Subcutaneous adipose tissue (tissue), 4 donors: Measurements from ENCODE around the gene ARHGAP12. TPM values are rescaled to one million over a fixed set of nuclear protein-coding genes. Genes with fewer than 3 reads are reported as not detected.

Source experiments
- CTCF ChIP-seq: fragments of 450-650 bp; IDR thresholded peaks from one replicate; pipeline ENCODE4 v1.5.1; 2016; ENCODE audit warnings: low read depth, mild to moderate bottlenecking, control low read depth, antibody characterized with exemption, moderate library complexity
- total RNA-seq, 4 donors: library from RNA; depleted of rRNA; stranded (reverse); fragments of >200 nt; gene quantifications; one replicate each; pipeline ENCODE4 v1.1.0, GENCODE V29; 2016

Gene ARHGAP12
- total RNA-seq, 4 donors from 2014 or later: 32.4 to 52.9 (median 45.1) TPM

- TF ChIP-seq CTCF: no peak
Observed at GRCh38 chr10:31886885-31887284, 41.7 kb downstream of the ARHGAP12 start.

- no peak for TF ChIP-seq CTCF
Observed at GRCh38 chr10:31885971-31886370, 42.7 kb downstream of the ARHGAP12 start.

- TF ChIP-seq CTCF: no peak
Observed at GRCh38 chr10:31884386-31884785, 44.2 kb downstream of the ARHGAP12 start.

- no peak for TF ChIP-seq CTCF
Observed at GRCh38 chr10:31883397-31883796, 45.2 kb downstream of the ARHGAP12 start.

GRCh38 chr10:31878486-31878885, 50.1 kb downstream of the ARHGAP12 start:
- no peak for TF ChIP-seq CTCF

GRCh38 chr10:31876652-31877352, 51.8 kb downstream of the ARHGAP12 start:
- TF ChIP-seq CTCF: no peak

GRCh38 chr10:31875608-31876007, 53.0 kb downstream of the ARHGAP12 start:
- TF ChIP-seq CTCF: no peak
